ENCODE data around the gene LACC1. TPM values are rescaled to one million over a fixed set of nuclear protein-coding genes. Genes with fewer than 3 reads are reported as not detected.

LACC1 gene
- total RNA-seq, 1 experiment from 2014 or later: 0.47 TPM

GRCh38 chr13:43933378-43933777 is 53.7 kb downstream of the LACC1 start:
- TF ChIP-seq EZH2 (IDR thresholded peaks at IDR 0.05; ENCODE audit: borderline replicate concordance, low read depth, low read length, poor library complexity, severe bottlenecking) (no peak), CTCF (conservative IDR thresholded peaks at IDR 0.05; ENCODE audit: low read depth, low read length) (no peak)
- ChIA-PET POLR2A (ENCODE audit: low non-redundant PET) (no interaction called here), CTCF (no interaction called here)
- H3K27ac ChIP-seq (ENCODE audit: low read depth, low read length, poor library complexity, severe bottlenecking): no peak overlapping the region
- H3K27me3 ChIP-seq (replicated peaks; ENCODE audit: insufficient read depth, low read depth, low read length, poor library complexity): no peaks in the 10 kb centered on the region
- H3K9me3 ChIP-seq (ENCODE audit: low read depth, low read length, poor library complexity, severe bottlenecking): no peaks in the 10 kb centered on the region
- BruUV-seq (replicated peaks): no TSS peak
- H3K4me1 ChIP-seq (ENCODE audit: insufficient read depth, low read length, poor library complexity, severe bottlenecking): no peaks in the 10 kb centered on the region
- DNase-seq (ENCODE audit: low spot score): no peak
- no peaks in the 10 kb centered on the region for H3K36me3 ChIP-seq (ENCODE audit: insufficient read depth, low read length, poor library complexity, severe bottlenecking)
- no peak overlapping the region for H3K4me3 ChIP-seq (ENCODE audit: low read depth, low read length, poor library complexity, severe bottlenecking)
- intact Hi-C loops (cut with micrococcal nuclease; ENCODE audit: unreplicated experiment): no loop called here

- no TSS peak for BruUV-seq (replicated peaks)
- POLR2A ChIA-PET (ENCODE audit: low non-redundant PET): no interaction called here
- no peak for DNase-seq (ENCODE audit: low spot score)
- TF ChIP-seq EZH2 (IDR thresholded peaks at IDR 0.05; ENCODE audit: borderline replicate concordance, low read depth, low read length, poor library complexity, severe bottlenecking) (no peak), CTCF (conservative IDR thresholded peaks at IDR 0.05; ENCODE audit: low read depth, low read length) (no peak)
- no peaks in the 10 kb centered on the region for H3K9me3 ChIP-seq (ENCODE audit: low read depth, low read length, poor library complexity, severe bottlenecking)
- H3K27ac ChIP-seq (ENCODE audit: low read depth, low read length, poor library complexity, severe bottlenecking): no peak overlapping the region
- H3K27me3 ChIP-seq (replicated peaks; ENCODE audit: insufficient read depth, low read depth, low read length, poor library complexity): no peaks in the 10 kb centered on the region
- H3K4me1 ChIP-seq (ENCODE audit: insufficient read depth, low read length, poor library complexity, severe bottlenecking): no peaks in the 10 kb centered on the region
- intact Hi-C loops (cut with micrococcal nuclease; ENCODE audit: unreplicated experiment): no loop called here
- no peaks in the 10 kb centered on the region for H3K36me3 ChIP-seq (ENCODE audit: insufficient read depth, low read length, poor library complexity, severe bottlenecking)
- CTCF ChIA-PET: no interaction called here
- H3K4me3 ChIP-seq (ENCODE audit: low read depth, low read length, poor library complexity, severe bottlenecking): no peak overlapping the region
These were observed 54.6 kb downstream of the LACC1 start for GRCh38 chr13:43934273-43934672.

GRCh38 chr13:43935878-43936277 is 56.2 kb downstream of the LACC1 start:
- ChIA-PET POLR2A (ENCODE audit: low non-redundant PET) (no interaction called here), CTCF (no interaction called here)
- TF ChIP-seq EZH2 (IDR thresholded peaks at IDR 0.05; ENCODE audit: borderline replicate concordance, low read depth, low read length, poor library complexity, severe bottlenecking): no peak
- no peak for TF ChIP-seq CTCF (conservative IDR thresholded peaks at IDR 0.05; ENCODE audit: low read depth, low read length)
- peak; percentile 1 for DNase-seq (ENCODE audit: low spot score)
- no peaks in the 10 kb centered on the region for H3K27me3 ChIP-seq (replicated peaks; ENCODE audit: insufficient read depth, low read depth, low read length, poor library complexity)
- no TSS peak for BruUV-seq (replicated peaks)
- intact Hi-C loops (cut with micrococcal nuclease; ENCODE audit: unreplicated experiment): no loop called here
- H3K9me3 ChIP-seq (ENCODE audit: low read depth, low read length, poor library complexity, severe bottlenecking): no peaks in the 10 kb centered on the region
- H3K4me1 ChIP-seq (ENCODE audit: insufficient read depth, low read length, poor library complexity, severe bottlenecking): no peaks in the 10 kb centered on the region
- H3K27ac ChIP-seq (ENCODE audit: low read depth, low read length, poor library complexity, severe bottlenecking): no peak overlapping the region
- no peak overlapping the region for H3K4me3 ChIP-seq (ENCODE audit: low read depth, low read length, poor library complexity, severe bottlenecking)
- H3K36me3 ChIP-seq (ENCODE audit: insufficient read depth, low read length, poor library complexity, severe bottlenecking): no peaks in the 10 kb centered on the region

All from A673 (cell line).